Neural cell (in vitro differentiated cells): Measurements from ENCODE around the gene PHTF2. TPM values are rescaled to one million over a fixed set of nuclear protein-coding genes. Genes with fewer than 3 reads are reported as not detected.

Experiments
- H2AFZ ChIP-seq: fragments of 200-600, 300-800 bp; sonication (generic), shearing (Covaris generic); 2 replicates; pipeline ENCODE4 v1.6.0; 2014; ENCODE audit warnings: low read depth, mild to moderate bottlenecking, antibody characterized with exemption, low read length, moderate library complexity
- H3F3A ChIP-seq: fragments of 200-600 bp; shearing (Covaris generic); 2 replicates; pipeline ENCODE4 v1.6.1; 2016; ENCODE audit warnings: mild to moderate bottlenecking, moderate library complexity, mixed read lengths, antibody characterized with exemption, low read length; ENCODE audit not compliant: insufficient read depth, poor library complexity, severe bottlenecking
- H3K27ac ChIP-seq: fragments of 200-600, 300-800 bp; sonication (generic), shearing (Covaris generic); 2 replicates; pipeline ENCODE4 v1.5.1; 2014; ENCODE audit warnings: mild to moderate bottlenecking, low read length, moderate library complexity
- H3K27me3 ChIP-seq: fragments of 300-800, 200-600 bp; sonication (generic), shearing (Covaris generic); 2 replicates; pipeline ENCODE4 v1.6.0; 2014; ENCODE audit warnings: mild to moderate bottlenecking, low read depth, low read length, moderate library complexity; ENCODE audit not compliant: insufficient read depth
- H3K36me3 ChIP-seq: fragments of 300-800, 200-600 bp; sonication (generic), shearing (Covaris generic); 2 replicates; pipeline ENCODE4 v1.5.1; 2014; ENCODE audit warnings: mild to moderate bottlenecking, antibody characterized with exemption, low read length, moderate library complexity; ENCODE audit not compliant: insufficient read depth
- H3K4me2 ChIP-seq: fragments of 300-800, 200-600 bp; sonication (generic), shearing (Covaris generic); 2 replicates; pipeline ENCODE4 v1.6.0; 2014; ENCODE audit warnings: mild to moderate bottlenecking, low read length
- H3K4me3 ChIP-seq: fragments of 300-800, 200-600 bp; sonication (generic), shearing (Covaris generic); 2 replicates; pipeline ENCODE4 v1.5.1; 2014; ENCODE audit warnings: mild to moderate bottlenecking, low read length, moderate library complexity
- H3K79me2 ChIP-seq: fragments of 200-600 bp; shearing (Covaris generic); replicated peaks from 2 replicates; pipeline ENCODE4 v1.6.0; 2014; ENCODE audit warnings: mild to moderate bottlenecking, low read length, moderate library complexity; ENCODE audit not compliant: insufficient read depth
- H3K9ac ChIP-seq: fragments of 300-800, 200-600 bp; sonication (generic), shearing (Covaris generic); 2 replicates; pipeline ENCODE4 v1.6.1; 2016; ENCODE audit warnings: mild to moderate bottlenecking, low read length, mixed read lengths
- H3K9me2 ChIP-seq: fragments of 200-600 bp; shearing (Covaris generic); 2 replicates; pipeline ENCODE4 v1.6.1; 2016; ENCODE audit warnings: mild to moderate bottlenecking, low read length, mixed read lengths; ENCODE audit not compliant: insufficient read depth
- H3K9me3 ChIP-seq: fragments of 200-600, 300-800 bp; sonication (generic), shearing (Covaris generic); 2 replicates; pipeline ENCODE4 v1.6.1; 2016; ENCODE audit warnings: mild to moderate bottlenecking, mixed run types, low read length, moderate library complexity, mixed read lengths
- H4K20me1 ChIP-seq: fragments of 200-600 bp; shearing (Covaris generic); 2 replicates; pipeline ENCODE4 v1.6.1; 2016; ENCODE audit warnings: mild to moderate bottlenecking, mixed run types; ENCODE audit not compliant: insufficient read depth
- EP300 ChIP-seq: fragments of 450-650 bp; conservative IDR thresholded peaks from 2 replicates; pipeline ENCODE4 v1.6.1; 2014; ENCODE audit warnings: antibody characterized with exemption, mild to moderate bottlenecking, moderate library complexity; ENCODE audit not compliant: poor library complexity, severe bottlenecking
- EZH2 ChIP-seq: fragments of 200-600, 300-800 bp; shearing (Covaris generic), sonication (generic); IDR thresholded peaks from 2 replicates; pipeline ENCODE4 v1.6.1; 2014; ENCODE audit warnings: antibody characterized with exemption, low read length, borderline replicate concordance, mild to moderate bottlenecking; ENCODE audit not compliant: insufficient read depth, poor library complexity, severe bottlenecking
- MXI1 ChIP-seq: fragments of 450-650 bp; conservative IDR thresholded peaks from 2 replicates; pipeline ENCODE4 v1.6.1; 2014; ENCODE audit warnings: antibody characterized with exemption, mild to moderate bottlenecking; ENCODE audit not compliant: poor library complexity, severe bottlenecking
- POLR2AphosphoS5 ChIP-seq: IDR thresholded peaks from 2 replicates; pipeline ENCODE4 v1.6.1; 2012
- RAD21 ChIP-seq: fragments of 450-650 bp; conservative IDR thresholded peaks from 2 replicates; pipeline ENCODE4 v1.6.1; 2014; ENCODE audit warnings: antibody characterized with exemption, mild to moderate bottlenecking, moderate library complexity
- SMC3 ChIP-seq: fragments of 450-650 bp; conservative IDR thresholded peaks from 2 replicates; pipeline ENCODE4 v1.6.1; 2014; ENCODE audit warnings: antibody characterized with exemption, mild to moderate bottlenecking, moderate library complexity; ENCODE audit not compliant: poor library complexity
- TAF1 ChIP-seq: IDR thresholded peaks from 2 replicates; pipeline ENCODE4 v1.6.1; 2012; ENCODE audit warnings: low read depth
- polyA plus RNA-seq: library from polyadenylated mRNA; depleted of rRNA; stranded (reverse); fragments of >200 nt; gene quantifications from 2 replicates; pipeline ENCODE4 v1.2.3, GENCODE V29; 2014
- TF ChIP-seq, protein P1 (sequence below): fragments of 450-650 bp; IDR thresholded peaks from 2 replicates; pipeline ENCODE4 v1.5.1; 2014; ENCODE audit warnings: antibody characterized with exemption, mild to moderate bottlenecking, moderate library complexity; ENCODE audit not compliant: poor library complexity, severe bottlenecking
- TF ChIP-seq, protein P2 (sequence below): IDR thresholded peaks from 2 replicates; pipeline ENCODE4 v1.6.1; 2012; ENCODE audit warnings: borderline replicate concordance

The PHTF2 gene
- polyA plus RNA-seq, 1 donor from 2014 or later, result 34.4 TPM

DNA sequence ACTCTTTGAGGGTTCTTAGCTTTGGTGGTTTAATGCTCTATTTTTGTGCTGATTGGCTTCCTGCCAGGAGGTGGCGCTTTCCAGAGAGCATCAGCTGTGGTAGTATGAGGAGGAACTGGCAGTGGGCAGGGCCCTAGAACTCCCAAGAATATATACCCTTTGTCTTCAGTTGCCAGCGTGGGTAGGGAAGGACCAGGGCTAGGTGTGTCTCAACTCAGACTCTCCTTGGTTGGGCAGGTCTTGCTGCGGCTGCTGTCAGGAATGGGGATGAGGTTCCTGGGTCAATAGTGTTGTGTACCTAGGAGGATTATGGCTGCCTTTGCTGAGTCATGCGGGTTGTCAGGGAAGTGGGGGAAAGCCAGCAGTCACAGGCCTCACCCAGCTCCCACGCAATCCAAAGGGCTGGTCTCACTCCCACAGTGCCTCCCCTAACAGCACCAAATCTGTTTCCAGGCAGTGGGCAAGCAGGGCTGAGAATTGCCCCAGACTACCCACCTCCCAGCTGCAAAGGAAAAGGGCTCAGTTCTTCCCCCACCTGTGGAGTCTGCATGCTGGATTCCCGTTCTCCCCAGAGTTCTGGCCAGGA is 191.5 kb downstream of the PHTF2 start:
- Histone ChIP-seq H3K27ac (no peak overlapping the region), H4K20me1 (no peaks in the 10 kb centered on the region), H2AFZ (no peak overlapping the region), H3K4me2 (no peak overlapping the region), H3F3A (no peaks in the 10 kb centered on the region), H3K9me3 (no peaks in the 10 kb centered on the region), H3K27me3 (no peaks in the 10 kb centered on the region), H3K9ac (no peak overlapping the region), H3K36me3 (no peaks in the 10 kb centered on the region), H3K9me2 (no peaks in the 10 kb centered on the region), H3K4me3 (no peak overlapping the region), H3K79me2 (no peaks in the 10 kb centered on the region)
- TF ChIP-seq, protein P1, sequence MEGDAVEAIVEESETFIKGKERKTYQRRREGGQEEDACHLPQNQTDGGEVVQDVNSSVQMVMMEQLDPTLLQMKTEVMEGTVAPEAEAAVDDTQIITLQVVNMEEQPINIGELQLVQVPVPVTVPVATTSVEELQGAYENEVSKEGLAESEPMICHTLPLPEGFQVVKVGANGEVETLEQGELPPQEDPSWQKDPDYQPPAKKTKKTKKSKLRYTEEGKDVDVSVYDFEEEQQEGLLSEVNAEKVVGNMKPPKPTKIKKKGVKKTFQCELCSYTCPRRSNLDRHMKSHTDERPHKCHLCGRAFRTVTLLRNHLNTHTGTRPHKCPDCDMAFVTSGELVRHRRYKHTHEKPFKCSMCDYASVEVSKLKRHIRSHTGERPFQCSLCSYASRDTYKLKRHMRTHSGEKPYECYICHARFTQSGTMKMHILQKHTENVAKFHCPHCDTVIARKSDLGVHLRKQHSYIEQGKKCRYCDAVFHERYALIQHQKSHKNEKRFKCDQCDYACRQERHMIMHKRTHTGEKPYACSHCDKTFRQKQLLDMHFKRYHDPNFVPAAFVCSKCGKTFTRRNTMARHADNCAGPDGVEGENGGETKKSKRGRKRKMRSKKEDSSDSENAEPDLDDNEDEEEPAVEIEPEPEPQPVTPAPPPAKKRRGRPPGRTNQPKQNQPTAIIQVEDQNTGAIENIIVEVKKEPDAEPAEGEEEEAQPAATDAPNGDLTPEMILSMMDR, result no peak
- TF ChIP-seq EP300 (no peak), SMC3 (no peak), MXI1 (no peak), POLR2AphosphoS5 (no peak), TAF1 (no peak), RAD21 (no peak), EZH2 (no peak)
- TF ChIP-seq, protein P2, sequence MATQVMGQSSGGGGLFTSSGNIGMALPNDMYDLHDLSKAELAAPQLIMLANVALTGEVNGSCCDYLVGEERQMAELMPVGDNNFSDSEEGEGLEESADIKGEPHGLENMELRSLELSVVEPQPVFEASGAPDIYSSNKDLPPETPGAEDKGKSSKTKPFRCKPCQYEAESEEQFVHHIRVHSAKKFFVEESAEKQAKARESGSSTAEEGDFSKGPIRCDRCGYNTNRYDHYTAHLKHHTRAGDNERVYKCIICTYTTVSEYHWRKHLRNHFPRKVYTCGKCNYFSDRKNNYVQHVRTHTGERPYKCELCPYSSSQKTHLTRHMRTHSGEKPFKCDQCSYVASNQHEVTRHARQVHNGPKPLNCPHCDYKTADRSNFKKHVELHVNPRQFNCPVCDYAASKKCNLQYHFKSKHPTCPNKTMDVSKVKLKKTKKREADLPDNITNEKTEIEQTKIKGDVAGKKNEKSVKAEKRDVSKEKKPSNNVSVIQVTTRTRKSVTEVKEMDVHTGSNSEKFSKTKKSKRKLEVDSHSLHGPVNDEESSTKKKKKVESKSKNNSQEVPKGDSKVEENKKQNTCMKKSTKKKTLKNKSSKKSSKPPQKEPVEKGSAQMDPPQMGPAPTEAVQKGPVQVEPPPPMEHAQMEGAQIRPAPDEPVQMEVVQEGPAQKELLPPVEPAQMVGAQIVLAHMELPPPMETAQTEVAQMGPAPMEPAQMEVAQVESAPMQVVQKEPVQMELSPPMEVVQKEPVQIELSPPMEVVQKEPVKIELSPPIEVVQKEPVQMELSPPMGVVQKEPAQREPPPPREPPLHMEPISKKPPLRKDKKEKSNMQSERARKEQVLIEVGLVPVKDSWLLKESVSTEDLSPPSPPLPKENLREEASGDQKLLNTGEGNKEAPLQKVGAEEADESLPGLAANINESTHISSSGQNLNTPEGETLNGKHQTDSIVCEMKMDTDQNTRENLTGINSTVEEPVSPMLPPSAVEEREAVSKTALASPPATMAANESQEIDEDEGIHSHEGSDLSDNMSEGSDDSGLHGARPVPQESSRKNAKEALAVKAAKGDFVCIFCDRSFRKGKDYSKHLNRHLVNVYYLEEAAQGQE, result no peak

DNA sequence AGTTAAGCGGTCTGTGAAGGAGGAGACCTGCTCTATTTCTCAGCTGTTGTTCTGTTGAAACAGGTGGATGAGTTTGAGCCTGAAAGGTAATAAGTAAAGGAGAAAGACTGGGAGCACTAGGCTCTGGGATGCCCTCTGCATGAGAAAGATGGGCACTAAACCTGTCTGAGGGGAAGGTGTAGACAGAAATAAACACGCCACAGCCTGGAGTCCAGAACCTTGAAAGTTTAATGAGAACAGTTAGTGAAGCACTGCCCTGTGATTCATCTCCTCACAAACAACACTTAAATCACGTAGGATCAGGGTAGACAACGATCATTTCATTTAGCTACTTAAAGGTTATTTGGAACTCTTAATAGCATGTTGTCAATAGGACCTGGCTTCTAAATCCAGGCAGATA is 193.1 kb downstream of the PHTF2 start:
- Histone ChIP-seq H3K4me3 (no peak overlapping the region), H3K9ac (no peak overlapping the region), H3K4me2 (no peak overlapping the region), H3K27ac (no peak overlapping the region), H3K36me3 (no peaks in the 10 kb centered on the region), H3K9me3 (no peaks in the 10 kb centered on the region), H3F3A (no peaks in the 10 kb centered on the region), H3K79me2 (no peaks in the 10 kb centered on the region), H3K9me2 (no peaks in the 10 kb centered on the region), H2AFZ (no peak overlapping the region), H4K20me1 (no peaks in the 10 kb centered on the region), H3K27me3 (no peaks in the 10 kb centered on the region)
- no peak for TF ChIP-seq SMC3
- no peak for TF ChIP-seq EP300
- TF ChIP-seq EZH2, result no peak
- TF ChIP-seq POLR2AphosphoS5, result no peak
- TF ChIP-seq RAD21, result no peak
- TF ChIP-seq, protein P2, result no peak
- TF ChIP-seq MXI1, result no peak
- TF ChIP-seq, protein P1, result no peak
- no peak for TF ChIP-seq TAF1
